Right ventricle myocardium inferior (tissue), 1 donor: ENCODE results near the gene CNKSR3. TPM values are rescaled to one million over a fixed set of nuclear protein-coding genes. Genes with fewer than 3 reads are reported as not detected.

Source experiments
- ATAC-seq: fragments of 200-7000 bp; cut with Tn5 transposase; one replicate; pipeline ENCODE4 v1.9.1; 2020; ENCODE audit warnings: mild to moderate bottlenecking, moderate library complexity
- DNase-seq: peaks from one replicate; pipeline ENCODE4 v3.0.0; 2021; ENCODE audit errors: missing footprints
- intact Hi-C: fragments of 100-400 bp; cut with DNase I; formaldehyde crosslinking; loops from one replicate; pipeline ENCODE4 v1.11.0; 2022
- total RNA-seq: library from RNA; stranded (reverse); fragmentation: NEBNext Ultra II Directional; extraction: Animal tissue kit (Norgen Biotek cat#: 25700); gene quantifications from one replicate; pipeline ENCODE4 v1.2.1, GENCODE V29; 2021
- donor health status: DM: no; HTN: yes; CAD: no; lungs with severe emphysema.

The CNKSR3 gene
- total RNA-seq, 1 donor from 2014 or later: 20.0 TPM

DNA sequence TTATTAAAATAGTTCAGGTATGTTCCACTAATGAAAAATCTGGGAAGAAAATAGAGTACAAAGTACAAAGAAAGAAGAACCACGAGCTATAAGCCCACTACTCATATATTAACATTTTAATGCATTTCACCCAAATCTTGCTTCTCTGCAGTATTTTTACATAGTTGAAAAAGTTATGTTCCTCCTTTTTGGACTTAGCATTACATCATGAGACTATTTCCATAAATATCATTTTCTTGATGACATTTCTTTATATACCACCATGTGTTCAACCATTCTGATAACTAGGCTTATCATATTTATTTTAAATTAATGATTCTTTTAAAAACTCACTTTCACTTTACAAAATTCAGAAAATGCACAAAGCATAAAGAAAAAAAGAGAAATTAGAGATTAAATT, 156.9 kb downstream of the CNKSR3 start:
- no peak for ATAC-seq
- no peak for DNase-seq
- intact Hi-C loops: no loop called here

DNA sequence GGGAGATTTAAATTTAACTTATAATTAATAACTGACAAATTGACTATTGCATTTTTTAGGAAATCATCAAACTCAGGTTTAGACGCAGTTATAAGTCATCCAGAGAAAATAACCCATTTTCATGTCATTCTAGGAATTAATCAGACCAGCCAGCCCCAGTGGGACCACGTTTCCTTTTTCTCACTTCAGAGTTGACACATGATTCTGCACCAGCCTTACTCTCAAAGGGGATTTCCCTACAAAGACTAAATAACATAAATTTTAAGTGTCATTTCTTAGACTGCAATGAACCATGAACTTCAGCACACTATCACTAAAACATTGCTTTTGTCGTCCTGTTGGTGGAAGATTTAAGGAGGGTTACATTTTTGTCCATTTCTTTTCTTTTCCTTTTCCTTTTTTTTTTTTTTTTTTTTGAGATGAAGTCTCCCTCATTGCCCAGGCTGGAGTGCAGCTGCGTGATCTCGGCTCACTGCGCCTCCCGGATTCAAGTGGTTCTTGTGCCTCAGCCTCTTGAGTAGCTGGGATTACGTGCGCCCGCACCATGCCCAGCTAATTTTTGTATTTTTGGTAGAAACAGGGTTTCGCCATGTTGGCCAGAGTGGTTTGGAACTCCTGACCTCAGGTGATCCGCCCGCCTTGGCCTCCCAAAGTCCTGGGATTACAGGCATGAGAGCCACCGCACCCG, 157.4 kb downstream of the CNKSR3 start:
- ATAC-seq: no peak
- DNase-seq: no peak
- intact Hi-C loops: no loop called here

DNA sequence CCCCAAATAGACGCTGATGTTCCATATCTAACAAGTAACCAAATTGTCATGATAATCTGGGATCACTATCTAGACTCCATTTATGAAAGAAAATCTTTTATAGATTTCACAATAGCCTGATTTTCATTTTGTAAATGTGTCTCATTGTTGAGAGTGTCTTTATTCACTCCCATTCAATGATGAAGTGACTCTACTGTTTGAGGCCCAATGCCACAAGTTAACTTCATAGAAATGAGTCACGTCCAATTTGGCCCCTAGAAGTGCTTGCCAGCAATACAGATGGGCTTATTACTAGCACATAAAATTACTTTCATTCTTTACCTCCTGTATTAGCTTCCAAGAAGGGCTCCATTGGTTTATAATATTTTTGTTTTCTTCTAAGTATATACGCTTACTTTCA, 160.2 kb downstream of the CNKSR3 start:
- ATAC-seq (no peak), DNase-seq (no peak)
- intact Hi-C loops: no loop called here

DNA sequence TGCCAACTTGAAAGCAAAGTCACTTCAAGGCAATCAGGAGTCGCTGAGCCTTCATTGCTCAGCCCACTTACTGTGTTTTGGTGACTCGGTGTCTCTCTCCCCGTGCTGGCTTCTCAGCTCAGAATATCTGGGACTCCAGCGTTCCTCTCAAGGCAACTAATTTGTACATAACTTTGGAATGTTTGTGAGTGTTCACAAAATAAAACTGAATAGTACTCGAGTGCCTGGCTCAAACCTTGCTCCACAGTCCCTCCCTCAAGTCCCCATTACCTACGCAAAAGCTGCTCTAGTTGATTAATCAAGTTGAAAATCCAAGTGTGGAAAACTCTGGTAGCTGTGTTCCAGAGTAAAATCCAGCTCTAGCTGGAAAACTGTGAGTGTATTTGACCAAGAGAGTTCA, 162.5 kb downstream of the CNKSR3 start:
- DNase-seq: no peak
- no peak for ATAC-seq
- intact Hi-C loops: no loop called here

DNA sequence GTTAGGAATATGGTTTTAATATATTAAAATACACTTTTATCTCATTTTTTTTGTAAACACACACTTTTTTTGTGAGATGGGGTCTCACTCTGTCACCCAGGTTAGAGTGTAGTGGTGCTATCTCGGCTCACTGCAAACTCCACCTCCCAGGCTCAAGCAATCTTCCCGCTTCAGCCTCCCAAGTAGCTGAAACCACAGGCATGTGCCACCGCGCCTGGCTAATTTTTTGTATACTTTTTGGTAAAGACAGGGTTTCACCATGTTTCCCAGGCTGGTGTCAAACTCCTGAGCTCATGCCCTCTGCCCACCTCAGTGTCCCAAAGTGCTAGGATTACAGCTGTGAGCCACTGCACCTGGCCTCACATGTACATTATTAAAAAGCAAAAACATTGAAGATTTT, 164.7 kb downstream of the CNKSR3 start:
- ATAC-seq (no peak), DNase-seq (no peak)
- intact Hi-C loops: no loop called here

DNA sequence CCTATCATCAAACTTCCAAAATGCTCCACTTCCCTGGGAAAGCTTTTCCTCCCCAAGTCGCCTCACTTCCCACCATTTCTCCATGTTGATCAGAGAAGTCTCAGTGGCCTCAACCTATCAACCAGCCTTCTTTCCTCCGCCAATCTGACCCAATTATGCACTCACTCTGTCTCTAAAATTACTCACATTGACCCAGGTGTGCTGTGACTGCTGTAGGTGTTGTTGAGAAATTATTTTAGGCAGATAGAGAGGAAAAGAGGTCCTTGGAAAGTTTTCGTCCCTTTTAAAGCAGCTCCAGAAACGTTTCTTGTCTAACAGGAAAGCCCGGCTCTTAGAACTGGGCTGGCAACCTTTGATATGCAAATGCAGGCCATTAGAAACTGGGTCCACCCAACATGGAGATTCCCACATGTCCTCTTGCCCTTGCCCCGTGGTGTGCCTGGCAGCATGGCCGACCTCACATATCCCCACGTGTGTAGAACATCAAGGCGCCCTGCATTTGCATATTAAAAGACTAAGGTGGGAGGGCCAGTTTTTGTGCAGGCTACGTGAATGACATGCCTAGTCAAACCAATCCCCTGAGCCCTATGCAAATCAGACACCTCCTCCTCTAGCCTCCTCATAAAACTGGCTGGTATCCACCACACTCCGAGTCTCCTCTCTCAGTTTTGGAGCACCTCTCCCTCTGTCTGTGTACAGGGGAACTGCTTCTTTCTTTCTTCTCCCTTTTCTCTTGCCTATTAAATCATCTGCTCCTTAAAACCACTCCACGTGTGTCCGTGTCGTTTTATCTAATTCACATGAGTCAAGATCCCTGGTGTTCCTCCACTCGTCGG, 166.8 kb downstream of the CNKSR3 start:
- ATAC-seq (peak; percentile 76), DNase-seq (no peak)
- intact Hi-C loops: no loop called here

DNA sequence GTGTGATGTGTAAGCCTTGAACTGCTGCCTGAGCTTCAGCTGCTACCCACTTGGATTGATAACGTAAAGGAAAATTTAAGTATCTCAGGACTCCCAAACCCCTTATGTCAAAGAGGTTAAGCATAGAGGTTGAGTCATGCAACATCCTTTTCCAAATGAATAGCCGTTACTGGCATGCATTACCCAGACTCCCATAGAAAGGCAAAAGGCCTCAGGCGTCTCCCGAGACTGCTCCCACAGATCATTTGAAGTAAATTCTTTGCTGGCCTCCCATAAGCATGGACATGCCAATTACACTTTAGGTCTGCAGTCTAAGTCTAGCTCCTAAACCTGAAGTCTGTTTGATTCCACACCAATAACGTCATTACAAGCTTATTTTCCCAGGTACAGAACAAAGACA, 168.6 kb downstream of the CNKSR3 start:
- ATAC-seq (no peak), DNase-seq (no peak)
- intact Hi-C loops: no loop called here

DNA sequence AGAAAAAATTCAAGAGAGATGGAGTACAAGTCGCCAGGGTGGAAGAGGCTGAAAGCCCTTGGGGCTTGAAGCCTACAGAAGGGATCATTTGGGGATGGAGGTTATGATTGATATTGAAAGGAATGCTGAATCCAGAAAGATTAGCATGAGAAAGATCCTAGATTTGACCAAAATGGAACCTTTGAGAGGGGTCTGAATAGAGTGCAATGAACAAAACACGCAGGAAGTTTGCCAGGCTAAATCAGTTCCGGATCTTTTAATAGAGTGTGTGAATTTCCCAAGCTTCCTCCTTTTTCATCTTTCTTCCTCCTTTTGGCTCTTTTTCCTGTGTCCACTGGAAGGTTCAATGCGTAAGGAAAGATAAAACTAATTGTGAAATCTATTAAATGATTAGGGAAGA, 169.1 kb downstream of the CNKSR3 start:
- ATAC-seq (no peak), DNase-seq (no peak)
- intact Hi-C loops: no loop called here

Other genes starting within 250 kb of the CNKSR3 start
- gene IPCEF1, start 153.9 kb downstream of the CNKSR3 start, total RNA-seq: 2.0 TPM
- gene SCAF8, start 222.7 kb upstream of the CNKSR3 start, total RNA-seq: 47.4 TPM